Measurements from ENCODE around the gene ALMS1.
"Not testable (repeated sequence)": the region's sequence is repeated elsewhere in the genome, so short reads cannot be mapped to it uniquely, and the experiment has no call there.

The ALMS1 gene

GRCh38 chr2:73449404-73449803 is 63.8 kb downstream of the ALMS1 start:
- H3K4me1 ChIP-seq (ENCODE audit: control insufficient read depth in 2 of 2, insufficient read depth in 1 of 2, low read depth in 1 of 2, low read length in 2 of 2), result no peaks in the 10 kb centered on the region
- H3K36me3 ChIP-seq (replicated peaks in 1 of 2; ENCODE audit: control insufficient read depth in 2 of 2, insufficient read depth in 2 of 2, low read length in 2 of 2), result peaks cover 24 to 90% of the 10 kb centered on the region in 2 donors
- no peak for DNase-seq (ENCODE audit: low spot score)

GRCh38 chr2:73451263-73451972 is 65.8 kb downstream of the ALMS1 start:
- Histone ChIP-seq H3K9me3 (replicated peaks in 1 of 2; ENCODE audit: control insufficient read depth in 2 of 2, insufficient read depth in 1 of 2, low read depth in 1 of 2, low read length in 2 of 2) (no peaks in the 10 kb centered on the region), H2BK5ac (ENCODE audit: low read length) (no peak overlapping the region), H2AK5ac (ENCODE audit: low read depth, low read length) (no peak overlapping the region), H3K4me2 (ENCODE audit: insufficient read depth, low read length, poor library complexity, severe bottlenecking) (no peak overlapping the region), H3K14ac (ENCODE audit: low read length) (no peak overlapping the region), H4K8ac (ENCODE audit: low read depth, low read length) (no peak overlapping the region), H4K91ac (ENCODE audit: low read depth, low read length, poor library complexity) (no peak overlapping the region), H3K18ac (ENCODE audit: low read length) (no peak overlapping the region), H3K27me3 (ENCODE audit: control insufficient read depth in 3 of 3, insufficient read depth in 3 of 3, low read depth in 1 of 3, low read length in 3 of 3) (no peaks in the 10 kb centered on the region), H3K36me3 (replicated peaks in 1 of 2; ENCODE audit: control insufficient read depth in 2 of 2, insufficient read depth in 2 of 2, low read length in 2 of 2) (peaks cover 26 to 99% of the 10 kb centered on the region in 2 donors), H3K79me1 (ENCODE audit: low read depth, low read length) (no peaks in the 10 kb centered on the region), H3K23ac (ENCODE audit: low read depth, low read length, poor library complexity) (no peak overlapping the region), H3K27ac (replicated peaks; ENCODE audit: low read length) (no peak overlapping the region), H2BK12ac (ENCODE audit: low read length) (no peak overlapping the region), H3K4me3 (ENCODE audit: low read length in 2 of 2) (no peak overlapping the region), H3K4me1 (ENCODE audit: control insufficient read depth in 2 of 2, insufficient read depth in 1 of 2, low read depth in 1 of 2, low read length in 2 of 2) (no peaks in the 10 kb centered on the region), H2AFZ (ENCODE audit: low read length) (no peak overlapping the region), H3K9ac (ENCODE audit: low read depth, low read length, poor library complexity) (no peak overlapping the region), H2BK120ac (ENCODE audit: low read depth, low read length) (no peak overlapping the region), H3K4ac (ENCODE audit: low read length) (no peak overlapping the region), H2BK15ac (ENCODE audit: low read length) (no peak overlapping the region)
- DNase-seq (ENCODE audit: low spot score), result no peak
- no CpG with 5 or more reads among the region's 1 CpG for WGBS, 2 donors (ENCODE audit: extremely low coverage in 2 of 2, insufficient read length in 2 of 2, insufficient replicate concordance in 1 of 2)

More at GRCh38 chr2:73449404-73449803, 63.8 kb downstream of the ALMS1 start:
- Histone ChIP-seq H3K27ac (replicated peaks; ENCODE audit: low read length) (no peak overlapping the region), H3K4me3 (ENCODE audit: low read length in 2 of 2) (no peak overlapping the region), H3K18ac (ENCODE audit: low read length) (no peak overlapping the region), H3K79me1 (ENCODE audit: low read depth, low read length) (no peaks in the 10 kb centered on the region), H2AFZ (ENCODE audit: low read length) (no peak overlapping the region), H2BK120ac (ENCODE audit: low read depth, low read length) (no peak overlapping the region), H2AK5ac (ENCODE audit: low read depth, low read length) (no peak overlapping the region), H3K4me2 (ENCODE audit: insufficient read depth, low read length, poor library complexity, severe bottlenecking) (no peak overlapping the region), H2BK5ac (ENCODE audit: low read length) (no peak overlapping the region), H2BK15ac (ENCODE audit: low read length) (no peak overlapping the region), H2BK12ac (ENCODE audit: low read length) (no peak overlapping the region), H3K4ac (ENCODE audit: low read length) (no peak overlapping the region), H3K23ac (ENCODE audit: low read depth, low read length, poor library complexity) (no peak overlapping the region), H3K14ac (ENCODE audit: low read length) (no peak overlapping the region), H4K8ac (ENCODE audit: low read depth, low read length) (no peak overlapping the region), H3K9me3 (replicated peaks in 1 of 2; ENCODE audit: control insufficient read depth in 2 of 2, insufficient read depth in 1 of 2, low read depth in 1 of 2, low read length in 2 of 2) (no peaks in the 10 kb centered on the region), H3K27me3 (ENCODE audit: control insufficient read depth in 3 of 3, insufficient read depth in 3 of 3, low read depth in 1 of 3, low read length in 3 of 3) (no peaks in the 10 kb centered on the region), H3K9ac (ENCODE audit: low read depth, low read length, poor library complexity) (no peak overlapping the region), H4K91ac (ENCODE audit: low read depth, low read length, poor library complexity) (no peak overlapping the region)

- no peak overlapping the region for H2BK12ac ChIP-seq (ENCODE audit: low read length)
- no peak overlapping the region for H3K9ac ChIP-seq (ENCODE audit: low read depth, low read length, poor library complexity)
- H3K36me3 ChIP-seq (replicated peaks in 1 of 2; ENCODE audit: control insufficient read depth in 2 of 2, insufficient read depth in 2 of 2, low read length in 2 of 2), result peaks cover 5 to 74% of the 10 kb centered on the region in 2 donors
- H3K23ac ChIP-seq (ENCODE audit: low read depth, low read length, poor library complexity), result no peak overlapping the region
- H2BK120ac ChIP-seq (ENCODE audit: low read depth, low read length), result no peak overlapping the region
- no peak overlapping the region for H4K8ac ChIP-seq (ENCODE audit: low read depth, low read length)
- H3K18ac ChIP-seq (ENCODE audit: low read length), result no peak overlapping the region
- no peaks in the 10 kb centered on the region for H3K4me1 ChIP-seq (ENCODE audit: control insufficient read depth in 2 of 2, insufficient read depth in 1 of 2, low read depth in 1 of 2, low read length in 2 of 2)
- no peak overlapping the region for H4K91ac ChIP-seq (ENCODE audit: low read depth, low read length, poor library complexity)
- H2BK5ac ChIP-seq (ENCODE audit: low read length), result no peak overlapping the region
- H3K4ac ChIP-seq (ENCODE audit: low read length), result no peak overlapping the region
- DNase-seq (ENCODE audit: low spot score), result no peak
- H3K14ac ChIP-seq (ENCODE audit: low read length), result no peak overlapping the region
- no peak overlapping the region for H2AK5ac ChIP-seq (ENCODE audit: low read depth, low read length)
- no peak overlapping the region for H3K27ac ChIP-seq (replicated peaks; ENCODE audit: low read length)
- H3K9me3 ChIP-seq (replicated peaks in 1 of 2; ENCODE audit: control insufficient read depth in 2 of 2, insufficient read depth in 1 of 2, low read depth in 1 of 2, low read length in 2 of 2), result peaks cover 4 to 34% of the 10 kb centered on the region in 2 donors
- no peak overlapping the region for H2BK15ac ChIP-seq (ENCODE audit: low read length)
- no peaks in the 10 kb centered on the region for H3K27me3 ChIP-seq (ENCODE audit: control insufficient read depth in 3 of 3, insufficient read depth in 3 of 3, low read depth in 1 of 3, low read length in 3 of 3)
- no peak overlapping the region for H3K4me2 ChIP-seq (ENCODE audit: insufficient read depth, low read length, poor library complexity, severe bottlenecking)
- no peak overlapping the region for H2AFZ ChIP-seq (ENCODE audit: low read length)
- H3K79me1 ChIP-seq (ENCODE audit: low read depth, low read length), result no peaks in the 10 kb centered on the region
- no peak overlapping the region for H3K4me3 ChIP-seq (ENCODE audit: low read length in 2 of 2)
- no CpG with 5 or more reads among the region's 3 CpGs for WGBS, 2 donors (ENCODE audit: extremely low coverage in 2 of 2, insufficient read length in 2 of 2, insufficient replicate concordance in 1 of 2)
These were observed 72.3 kb downstream of the ALMS1 start for GRCh38 chr2:73457982-73458381.

- H3K4me3 ChIP-seq (ENCODE audit: low read length in 2 of 2); H3K14ac ChIP-seq (ENCODE audit: low read length); H2BK15ac ChIP-seq (ENCODE audit: low read length); H3K27me3 ChIP-seq (ENCODE audit: control insufficient read depth in 3 of 3, insufficient read depth in 3 of 3, low read depth in 1 of 3, low read length in 3 of 3); H4K91ac ChIP-seq (ENCODE audit: low read depth, low read length, poor library complexity); H3K18ac ChIP-seq (ENCODE audit: low read length); H3K4me2 ChIP-seq (ENCODE audit: insufficient read depth, low read length, poor library complexity, severe bottlenecking); H3K79me1 ChIP-seq (ENCODE audit: low read depth, low read length); H2AFZ ChIP-seq (ENCODE audit: low read length); H2AK5ac ChIP-seq (ENCODE audit: low read depth, low read length); H2BK12ac ChIP-seq (ENCODE audit: low read length); H3K4ac ChIP-seq (ENCODE audit: low read length); DNase-seq (ENCODE audit: low spot score); H3K27ac ChIP-seq (replicated peaks; ENCODE audit: low read length); H3K9ac ChIP-seq (ENCODE audit: low read depth, low read length, poor library complexity); H4K8ac ChIP-seq (ENCODE audit: low read depth, low read length); H2BK5ac ChIP-seq (ENCODE audit: low read length); H2BK120ac ChIP-seq (ENCODE audit: low read depth, low read length); H3K23ac ChIP-seq (ENCODE audit: low read depth, low read length, poor library complexity); H3K4me1 ChIP-seq (ENCODE audit: control insufficient read depth in 2 of 2, insufficient read depth in 1 of 2, low read depth in 1 of 2, low read length in 2 of 2): not testable (repeated sequence)
- Histone ChIP-seq H3K36me3 (replicated peaks in 1 of 2; ENCODE audit: control insufficient read depth in 2 of 2, insufficient read depth in 2 of 2, low read length in 2 of 2) (peaks cover 3 to 31% of the 10 kb centered on the region in 2 donors), H3K9me3 (replicated peaks in 1 of 2; ENCODE audit: control insufficient read depth in 2 of 2, insufficient read depth in 1 of 2, low read depth in 1 of 2, low read length in 2 of 2) (peaks cover 4 to 31% of the 10 kb centered on the region in 2 donors)
- WGBS, 2 donors (ENCODE audit: extremely low coverage in 2 of 2, insufficient read length in 2 of 2, insufficient replicate concordance in 1 of 2), result no CpG with 5 or more reads among the region's 1 CpG
These were observed 76.8 kb downstream of the ALMS1 start for GRCh38 chr2:73462388-73462787.

All from neuronal stem cell (in vitro differentiated cells).